Tibial artery (tissue), 4 donors: Measurements from ENCODE around the gene PPM1E.
"Not testable (repeated sequence)": the region's sequence is repeated elsewhere in the genome, so short reads cannot be mapped to it uniquely, and the experiment has no call there.

Experiments
- DNase-seq, 2 donors: peaks; one replicate each; pipeline ENCODE4 v3.0.0-alpha.2; 2019
- H3K27ac ChIP-seq, 2 donors: fragments of 200-600 bp; sonication (generic) in 1 of 2; 1 replicate in 1 of 2; 2 replicates in 1 of 2; pipeline ENCODE4 v1.5.1; 2018 to 2019; ENCODE audit warnings: mild to moderate bottlenecking in 1 of 2
- H3K27me3 ChIP-seq, 2 donors: fragments of 200-600 bp; sonication (generic) in 1 of 2; one replicate each; pipeline versions ENCODE4 v1.5.1 to v1.6.0; 2016 to 2019
- H3K36me3 ChIP-seq, 3 donors: fragments of 200-600 bp; sonication (generic) in 2 of 3; one replicate each; pipeline ENCODE4 v1.5.1; 2016 to 2019; ENCODE audit warnings: mild to moderate bottlenecking in 2 of 3
- H3K4me1 ChIP-seq, 4 donors: fragments of 200-600 bp; sonication (generic) in 2 of 4; 1 replicate in 3 of 4; 2 replicates in 1 of 4; pipeline ENCODE4 v1.5.1; 2016 to 2019
- H3K4me3 ChIP-seq, 2 donors: fragments of 200-600 bp; sonication (generic) in 1 of 2; 1 replicate in 1 of 2; 2 replicates in 1 of 2; pipeline ENCODE4 v1.5.1; 2018 to 2019; ENCODE audit warnings: mild to moderate bottlenecking in 2 of 2
- H3K9me3 ChIP-seq, 3 donors: fragments of 200-600 bp; sonication (generic) in 1 of 3; one replicate each; pipeline ENCODE4 v1.5.1; 2016 to 2019
- CTCF ChIP-seq, 2 experiments: fragments of 200-600 bp in 1 of 2; fragments of 450-650 bp in 1 of 2; IDR thresholded peaks; one replicate each; pipeline ENCODE4 v1.5.1; 2017 to 2019; ENCODE audit warnings: antibody characterized with exemption in 2 of 2, mild to moderate bottlenecking in 1 of 2, moderate library complexity in 1 of 2
- intact Hi-C: fragments of 100-400 bp; cut with DNase I; formaldehyde crosslinking; loops from one replicate; pipeline ENCODE4 v1.15.0; 2023; ENCODE audit warnings: low total_unique reads

PPM1E gene

DNA sequence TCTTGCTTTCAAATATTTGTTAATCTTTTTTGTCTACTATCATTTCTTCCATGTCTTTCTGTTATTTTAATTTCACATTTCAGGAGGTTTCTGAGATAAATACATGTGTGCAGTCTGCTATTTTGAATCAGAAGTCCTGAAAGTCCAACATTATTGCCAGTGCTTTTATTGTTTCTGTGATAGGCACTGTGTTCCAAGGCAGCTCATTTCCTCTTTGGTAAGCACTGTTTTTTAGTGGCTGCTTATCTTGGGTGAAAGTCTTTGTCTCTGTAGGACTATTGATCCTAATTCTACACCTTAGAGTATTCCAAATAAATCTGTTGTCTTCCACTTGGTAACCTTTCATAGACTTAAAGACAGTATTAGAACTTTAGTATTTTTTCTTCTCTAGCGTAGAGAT is 76.1 kb downstream of the PPM1E start:
- no peak for TF ChIP-seq CTCF (IDR thresholded peaks at IDR 0.05)
- Histone ChIP-seq H3K36me3 (no peaks in the 10 kb centered on the region), H3K27me3 (no peaks in the 10 kb centered on the region), H3K4me1 (no peaks in the 10 kb centered on the region), H3K4me3 (no peak overlapping the region), H3K27ac (no peak overlapping the region), H3K9me3 (peaks cover 0 to 5% (median 0%) of the 10 kb centered on the region in 3 donors)
- intact Hi-C loops: no loop called here
- DNase-seq: no peak

DNA sequence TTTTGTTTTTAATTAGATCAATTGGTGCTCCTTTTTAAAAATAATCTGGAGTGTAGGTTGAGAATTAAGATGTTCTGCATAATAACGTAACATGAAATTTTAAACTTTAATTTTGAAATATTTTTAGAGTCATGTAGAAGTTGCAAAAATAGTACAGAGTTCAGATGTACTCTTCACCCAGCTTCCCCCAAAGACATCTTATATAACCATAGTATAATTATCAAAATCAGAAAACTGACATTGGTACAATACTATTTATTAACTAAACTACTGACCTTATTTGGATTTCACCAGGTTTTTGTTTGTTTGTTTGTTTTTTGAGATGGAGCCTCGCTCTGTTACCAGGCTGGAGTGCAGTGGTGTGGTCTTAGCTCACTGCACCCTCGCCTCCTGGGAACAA is 76.9 kb downstream of the PPM1E start:
- no peak for TF ChIP-seq CTCF (IDR thresholded peaks at IDR 0.05)
- intact Hi-C loops: no loop called here
- DNase-seq: no peak

DNA sequence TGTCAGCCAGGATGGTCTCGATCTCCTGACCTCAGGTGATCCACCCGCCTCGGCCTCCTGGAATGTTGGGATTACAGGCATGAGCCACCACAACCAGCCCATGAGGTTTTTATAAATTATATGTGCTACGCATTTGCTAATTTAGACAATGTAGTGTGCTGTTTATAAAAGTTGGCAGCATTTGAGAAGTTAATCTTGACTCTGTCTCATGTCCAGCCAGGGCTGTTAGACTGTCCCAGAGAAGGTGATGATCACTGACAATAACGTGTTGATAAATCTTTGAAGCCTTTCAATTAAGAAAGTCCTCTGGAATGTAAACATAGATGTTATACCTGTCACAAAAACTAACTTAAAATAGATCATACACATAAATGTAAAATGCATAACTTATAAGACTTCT is 82.0 kb downstream of the PPM1E start:
- no peak overlapping the region for H3K27ac ChIP-seq
- no peaks in the 10 kb centered on the region for H3K36me3 ChIP-seq
- H3K4me1 ChIP-seq: no peaks in the 10 kb centered on the region
- peaks cover 0 to 4% (median 0%) of the 10 kb centered on the region in 3 donors for H3K9me3 ChIP-seq
- intact Hi-C loops: no loop called here
- TF ChIP-seq CTCF (IDR thresholded peaks at IDR 0.05): no peak
- DNase-seq: no peak
- no peaks in the 10 kb centered on the region for H3K27me3 ChIP-seq
- no peak overlapping the region for H3K4me3 ChIP-seq

More for the DNA sequence above, 76.9 kb downstream of the PPM1E start:
- no peaks in the 10 kb centered on the region for H3K27me3 ChIP-seq
- H3K36me3 ChIP-seq: no peaks in the 10 kb centered on the region
- H3K4me3 ChIP-seq: no peak overlapping the region
- no peaks in the 10 kb centered on the region for H3K4me1 ChIP-seq
- H3K27ac ChIP-seq: no peak overlapping the region
- peaks cover 0 to 5% (median 0%) of the 10 kb centered on the region in 3 donors for H3K9me3 ChIP-seq

DNA sequence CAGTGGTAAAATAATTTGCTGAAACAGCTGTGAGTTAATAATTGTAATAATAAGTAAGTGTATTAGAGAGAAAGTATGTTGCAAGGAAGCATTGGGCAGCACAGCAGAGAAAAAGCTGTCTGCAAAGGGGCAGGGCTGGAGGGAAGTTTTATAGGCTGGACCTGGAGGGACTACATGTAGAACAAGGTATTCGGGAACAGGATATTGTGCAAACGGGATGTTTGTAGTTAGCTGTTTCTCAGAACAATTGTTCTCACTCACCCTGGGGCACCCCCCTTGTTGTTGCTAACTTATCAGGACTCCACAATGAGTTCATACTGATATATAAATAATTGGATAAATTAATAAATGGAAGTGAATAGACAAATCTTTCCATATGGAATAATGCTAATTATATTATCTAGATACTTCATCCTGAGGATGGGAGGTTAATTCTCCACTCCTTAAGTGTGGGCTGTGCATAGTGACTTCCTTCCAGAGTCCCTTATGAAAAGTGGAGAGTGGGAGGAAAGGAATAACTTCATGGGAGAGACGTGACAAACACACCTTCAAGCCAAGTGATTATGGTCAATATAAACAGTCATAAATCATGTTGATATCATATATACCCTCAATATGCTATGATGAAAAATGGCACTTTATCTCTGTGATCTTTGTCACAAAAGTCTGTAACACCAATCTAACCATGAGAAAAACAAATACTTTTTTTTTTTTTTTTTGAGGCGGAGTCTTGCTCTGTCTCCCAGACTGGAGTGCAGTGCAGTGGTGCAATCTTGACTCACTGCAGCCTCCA is 85.4 kb downstream of the PPM1E start:
- Histone ChIP-seq H3K4me3 (no peak overlapping the region), H3K27me3 (no peaks in the 10 kb centered on the region), H3K9me3 (no peaks in the 10 kb centered on the region), H3K27ac (no peak overlapping the region), H3K4me1 (no peaks in the 10 kb centered on the region), H3K36me3 (no peaks in the 10 kb centered on the region)
- TF ChIP-seq CTCF (IDR thresholded peaks at IDR 0.05): no peak
- intact Hi-C loops: no loop called here
- no peak for DNase-seq

- H3K36me3 ChIP-seq, H3K4me1 ChIP-seq, intact Hi-C loops, H3K4me3 ChIP-seq, H3K27ac ChIP-seq, DNase-seq, H3K27me3 ChIP-seq, H3K9me3 ChIP-seq: not testable (repeated sequence)
These were observed 90.8 kb downstream of the PPM1E start for GRCh38 chr17:58846413-58846812.

DNA sequence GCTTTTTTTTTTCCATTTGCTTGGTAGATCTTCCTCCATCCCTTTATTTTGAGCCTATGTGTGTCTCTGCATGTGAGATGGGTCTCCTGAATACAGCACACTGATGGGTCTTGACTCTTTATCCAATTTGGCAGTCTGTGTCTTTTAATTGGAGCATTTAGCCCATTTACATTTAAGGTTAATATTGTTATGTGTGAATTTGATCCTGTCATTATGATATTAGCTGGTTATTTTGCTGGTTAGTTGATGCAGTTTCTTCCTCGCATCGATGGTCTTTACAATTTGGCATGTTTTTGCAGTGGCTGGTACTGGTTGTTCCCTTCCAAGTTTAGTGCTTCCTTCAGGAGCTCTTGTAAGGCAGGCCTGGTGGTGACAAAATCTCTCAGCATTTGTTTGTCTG is 94.5 kb downstream of the PPM1E start:
- H3K27me3 ChIP-seq, H3K4me1 ChIP-seq, H3K4me3 ChIP-seq, H3K9me3 ChIP-seq, DNase-seq, H3K36me3 ChIP-seq, H3K27ac ChIP-seq, intact Hi-C loops: not testable (repeated sequence)
